B cell (primary cell): ENCODE results near the gene GRPR. TPM values are rescaled to one million over a fixed set of nuclear protein-coding genes. Genes with fewer than 3 reads are reported as not detected.
A peak's percentile ranks its signal among the peaks of the same experiment; 100 is the strongest.

ENCODE experiments used
- ATAC-seq: fragments of 200-7000 bp; cut with Tn5 transposase; one replicate; pipeline ENCODE4 v1.10.0; 2021; ENCODE audit warnings: low read depth, mild to moderate bottlenecking, moderate number of reproducible peaks, moderate library complexity
- CTCF ChIA-PET: fragments of 350-600 bp; sonication (Branson Sonifier 250); formaldehyde crosslinking; loops from one replicate; lab custom pipeline; 2021; ENCODE audit warnings: antibody characterized with exemption, inconsistent platforms; lab: Charles Lee
- POLR2A ChIA-PET: fragments of 350-600 bp; sonication (Branson Sonifier 250); formaldehyde crosslinking; loops from one replicate; lab custom pipeline; 2021; ENCODE audit warnings: antibody characterized with exemption; lab: Charles Lee
- DNase-seq: peaks from one replicate; pipeline ENCODE4 v3.0.0; 2013
- H2AFZ ChIP-seq: 2 replicates; pipeline ENCODE4 v1.6.1; 2012; ENCODE audit warnings: mild to moderate bottlenecking, low read depth, low read length; ENCODE audit not compliant: insufficient read depth, poor library complexity, severe bottlenecking
- H3K27ac ChIP-seq, 2 donors: 1 replicate in 1 of 2; 2 replicates in 1 of 2; pipeline ENCODE4 v1.5.1; 2012 to 2013; ENCODE audit warnings: low read length in 2 of 2, mild to moderate bottlenecking in 2 of 2, moderate library complexity in 1 of 2
- H3K27me3 ChIP-seq, 4 experiments: fragments of 200-600 bp in 1 of 4; sonication (generic) in 1 of 4; replicated peaks in 1 of 4; 1 replicate in 2 of 4; 2 replicates in 2 of 4; pipeline versions ENCODE4 v1.6.1 to v1.7.0; 2013 to 2016; ENCODE audit warnings: low read length in 3 of 4, mild to moderate bottlenecking in 2 of 4, mixed read lengths in 1 of 4, moderate library complexity in 1 of 4; ENCODE audit not compliant: insufficient read depth in 4 of 4, control insufficient read depth in 3 of 4; ENCODE audit errors: control extremely low read depth in 1 of 4
- H3K36me3 ChIP-seq, 2 experiments: replicated peaks in 1 of 2; 1 replicate in 1 of 2; 2 replicates in 1 of 2; pipeline versions ENCODE4 v1.6.1 to v1.7.1; 2013; ENCODE audit warnings: low read length in 1 of 2; ENCODE audit not compliant: insufficient read depth in 2 of 2, control insufficient read depth in 1 of 2; ENCODE audit errors: control extremely low read depth in 1 of 2, extremely low read depth in 1 of 2
- H3K4me1 ChIP-seq, 2 donors: fragments of 200-600 bp in 1 of 2; sonication (generic) in 1 of 2; 1 replicate in 1 of 2; 2 replicates in 1 of 2; pipeline versions ENCODE4 v1.5.1 to v1.6.1; 2013 to 2017; ENCODE audit warnings: low read length in 2 of 2; ENCODE audit not compliant: control insufficient read depth in 2 of 2, insufficient read depth in 2 of 2
- H3K4me2 ChIP-seq: replicated peaks from 2 replicates; pipeline ENCODE3; 2012; ENCODE audit warnings: mild to moderate bottlenecking, low read depth, low read length; ENCODE audit not compliant: poor library complexity, severe bottlenecking
- H3K4me3 ChIP-seq, 5 experiments: fragments of 200-600 bp in 1 of 5; sonication (generic) in 1 of 5; 1 replicate in 3 of 5; 2 replicates in 2 of 5; pipeline versions ENCODE4 v1.5.1 to v1.7.0; 2011 to 2016; ENCODE audit warnings: low read length in 4 of 5, mild to moderate bottlenecking in 4 of 5, low read depth in 2 of 5, control low read depth in 1 of 5, moderate library complexity in 1 of 5; ENCODE audit not compliant: insufficient read depth in 1 of 5; ENCODE audit errors: control extremely low read depth in 1 of 5, extremely low read depth in 1 of 5
- H3K79me2 ChIP-seq: fragments of 200-600 bp; sonication (generic); one replicate; pipeline ENCODE4 v1.6.0; 2016; ENCODE audit warnings: low read length; ENCODE audit not compliant: control insufficient read depth, insufficient read depth
- H3K9ac ChIP-seq: fragments of 200-600 bp; sonication (generic); 2 replicates; pipeline ENCODE4 v1.6.1; 2017; ENCODE audit warnings: mild to moderate bottlenecking, low read length, moderate library complexity
- H3K9me3 ChIP-seq, 3 donors: one replicate each; pipeline versions ENCODE4 v1.6.1 to v1.7.1; 2013; ENCODE audit warnings: low read length in 2 of 3; ENCODE audit not compliant: control insufficient read depth in 2 of 3, insufficient read depth in 1 of 3; ENCODE audit errors: control extremely low read depth in 1 of 3
- H4K20me1 ChIP-seq: 2 replicates; pipeline ENCODE4 v1.6.0; 2012; ENCODE audit warnings: mild to moderate bottlenecking, low read length; ENCODE audit not compliant: insufficient read depth, control insufficient read depth, poor library complexity, severe bottlenecking
- H3K27ac Mint-ChIP-seq: one replicate; pipeline ENCODE4 v1.8.0; 2021; ENCODE audit warnings: mixed read lengths
- H3K27me3 Mint-ChIP-seq: one replicate; pipeline ENCODE4 v1.8.0; 2021; ENCODE audit warnings: mixed read lengths
- H3K4me1 Mint-ChIP-seq: one replicate; pipeline ENCODE4 v1.8.0; 2021; ENCODE audit warnings: mixed read lengths
- H3K4me3 Mint-ChIP-seq: one replicate; pipeline ENCODE4 v1.8.0; 2021; ENCODE audit warnings: mixed read lengths
- H3K9me3 Mint-ChIP-seq: one replicate; pipeline ENCODE4 v1.8.0; 2022; ENCODE audit warnings: mixed read lengths; ENCODE audit not compliant: insufficient read depth
- EZH2 ChIP-seq: IDR thresholded peaks from 2 replicates; pipeline ENCODE4 v1.6.1; 2012; ENCODE audit warnings: borderline replicate concordance, low read depth, mild to moderate bottlenecking, moderate library complexity, low read length; ENCODE audit not compliant: insufficient read depth, poor library complexity, severe bottlenecking
- WGBS: methylation state at CpG from one replicate; pipeline ENCODE4 v1.1.5; 2013; ENCODE audit warnings: missing lambda C conversion rate; ENCODE audit not compliant: insufficient coverage; 5-methylcytosine and 5-hydroxymethylcytosine counted together
- intact Hi-C: fragments of 100-400 bp; cut with micrococcal nuclease; formaldehyde crosslinking; loops from one replicate; pipeline ENCODE4 v1.10.0; 2022
- polyA plus RNA-seq: library from polyadenylated mRNA; depleted of rRNA; stranded (reverse); fragments of >200 nt; gene quantifications from 2 replicates; pipeline ENCODE4 v1.2.3, GENCODE V29; 2012
- total RNA-seq, 2 donors: library from RNA; stranded (reverse); fragments of 120-200 nt in 1 of 2; gene quantifications; 1 replicate in 1 of 2; 2 replicates in 1 of 2; pipeline versions ENCODE4 v1.2.3 to v1.2.4, GENCODE V29; 2013 to 2022
- TF ChIP-seq, protein P1 (sequence below): fragments of 200-600 bp; IDR thresholded peaks from one replicate; pipeline ENCODE4 v1.8.0; 2022; ENCODE audit warnings: antibody characterized with exemption, mild to moderate bottlenecking

The GRPR gene
- total and polyA plus RNA-seq, 2 donors (not counting 1 experiment from before 2014, with no cell fraction given), result 0.30 to 0.42 TPM

DNA sequence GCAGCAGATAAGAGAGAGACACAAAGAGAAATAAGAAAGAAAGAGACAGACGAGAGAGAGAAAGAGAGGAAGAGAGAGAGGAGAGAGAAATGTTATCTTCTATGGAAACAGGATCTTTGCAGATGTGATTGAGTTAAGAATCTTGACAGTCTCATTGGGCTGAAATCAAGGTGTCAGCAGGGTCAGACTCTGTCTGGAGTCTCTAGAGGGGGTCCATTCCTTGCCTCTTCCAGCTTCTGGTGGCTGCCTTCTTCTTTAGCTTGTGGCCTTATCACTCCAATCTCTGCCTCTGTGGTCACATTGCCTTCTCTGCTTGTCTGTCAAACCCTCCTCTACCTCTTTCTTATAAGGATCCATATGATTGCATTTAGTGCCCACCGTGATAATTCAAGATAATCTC lies 21.8 kb upstream of the GRPR start:
- Mint-ChIP-seq H3K4me1 (peaks cover 20% of the 10 kb centered on the region), H3K27me3 (no peaks in the 10 kb centered on the region), H3K27ac (no peak overlapping the region), H3K4me3 (no peak overlapping the region), H3K9me3 (no peaks in the 10 kb centered on the region)
- no peak for ATAC-seq
- DNase-seq, result no peak
- POLR2A ChIA-PET, result interaction anchor here (0.7 kb wide), 1 partner anchor 22 kb away, joined by 3 read pairs; the partner anchor contains the start of gene GRPR
- intact Hi-C loops, result no loop called here
- Histone ChIP-seq H3K4me2 (no peak overlapping the region), H3K27me3 (no peaks in the 10 kb centered on the region), H3K27ac (no peak overlapping the region), H3K9ac (no peak overlapping the region), H3K4me1 (peaks cover 8 to 14% of the 10 kb centered on the region in 2 donors), H3K9me3 (no peaks in the 10 kb centered on the region), H3K79me2 (no peaks in the 10 kb centered on the region), H4K20me1 (no peaks in the 10 kb centered on the region), H2AFZ (no peak overlapping the region), H3K4me3 (no peak overlapping the region), H3K36me3 (no peaks in the 10 kb centered on the region)
- WGBS, result no CpG with 5 or more reads among the region's 2 CpGs
- CTCF ChIA-PET, result no interaction called here
- TF ChIP-seq, protein P1, sequence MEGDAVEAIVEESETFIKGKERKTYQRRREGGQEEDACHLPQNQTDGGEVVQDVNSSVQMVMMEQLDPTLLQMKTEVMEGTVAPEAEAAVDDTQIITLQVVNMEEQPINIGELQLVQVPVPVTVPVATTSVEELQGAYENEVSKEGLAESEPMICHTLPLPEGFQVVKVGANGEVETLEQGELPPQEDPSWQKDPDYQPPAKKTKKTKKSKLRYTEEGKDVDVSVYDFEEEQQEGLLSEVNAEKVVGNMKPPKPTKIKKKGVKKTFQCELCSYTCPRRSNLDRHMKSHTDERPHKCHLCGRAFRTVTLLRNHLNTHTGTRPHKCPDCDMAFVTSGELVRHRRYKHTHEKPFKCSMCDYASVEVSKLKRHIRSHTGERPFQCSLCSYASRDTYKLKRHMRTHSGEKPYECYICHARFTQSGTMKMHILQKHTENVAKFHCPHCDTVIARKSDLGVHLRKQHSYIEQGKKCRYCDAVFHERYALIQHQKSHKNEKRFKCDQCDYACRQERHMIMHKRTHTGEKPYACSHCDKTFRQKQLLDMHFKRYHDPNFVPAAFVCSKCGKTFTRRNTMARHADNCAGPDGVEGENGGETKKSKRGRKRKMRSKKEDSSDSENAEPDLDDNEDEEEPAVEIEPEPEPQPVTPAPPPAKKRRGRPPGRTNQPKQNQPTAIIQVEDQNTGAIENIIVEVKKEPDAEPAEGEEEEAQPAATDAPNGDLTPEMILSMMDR, result no peak
- TF ChIP-seq EZH2, result no peak

DNA sequence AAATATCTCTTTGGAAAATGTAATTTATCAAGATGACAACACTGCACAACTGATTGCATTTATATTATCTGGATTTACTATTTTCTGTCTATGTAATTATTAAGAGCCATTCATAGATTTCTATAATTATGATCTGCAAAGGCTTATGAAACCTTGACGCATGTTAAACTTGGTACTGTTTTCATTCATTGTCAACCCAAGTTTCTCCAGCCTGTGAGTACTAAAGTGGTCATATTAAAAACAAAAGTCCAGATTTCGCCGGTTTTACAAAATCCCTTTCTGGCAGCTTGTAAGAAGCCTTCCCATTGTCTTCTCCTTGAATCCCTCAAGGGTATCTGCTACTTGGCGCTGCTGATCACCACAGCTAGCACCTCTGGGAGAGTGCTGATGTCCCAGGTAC lies 19.7 kb upstream of the GRPR start:
- Histone ChIP-seq H3K36me3 (no peaks in the 10 kb centered on the region), H3K4me1 (peaks cover 8 to 14% of the 10 kb centered on the region in 2 donors), H3K79me2 (no peaks in the 10 kb centered on the region), H3K27me3 (no peaks in the 10 kb centered on the region), H3K4me2 (peak overlapping the region; percentile 8), H3K27ac (peak overlapping the region in 1 of 2 donors; percentile 31), H3K9me3 (no peaks in the 10 kb centered on the region), H3K9ac (no peak overlapping the region), H3K4me3 (no peak overlapping the region), H4K20me1 (no peaks in the 10 kb centered on the region), H2AFZ (no peak overlapping the region)
- ATAC-seq, result no peak
- intact Hi-C loops, result no loop called here
- TF ChIP-seq EZH2, result no peak
- TF ChIP-seq, protein P1, result no peak
- POLR2A ChIA-PET, result no interaction called here
- DNase-seq, result no peak
- Mint-ChIP-seq H3K4me3 (no peak overlapping the region), H3K27ac (peak overlapping the region; percentile 64), H3K4me1 (peaks cover 20% of the 10 kb centered on the region), H3K27me3 (no peaks in the 10 kb centered on the region), H3K9me3 (no peaks in the 10 kb centered on the region)
- CTCF ChIA-PET, result no interaction called here
- WGBS, result no CpG with 5 or more reads among the region's 4 CpGs
